GM23338 (cell line): ENCODE measurements around the gene SNCB. TPM values are rescaled to one million over a fixed set of nuclear protein-coding genes. Genes with fewer than 3 reads are reported as not detected.

Experiments
- CREB1 ChIP-seq: fragments of 250-450 bp; sonication (Bioruptor Pico); IDR thresholded peaks from 2 replicates; pipeline ENCODE4 v1.5.0; 2020; ENCODE audit warnings: low read depth, mild to moderate bottlenecking, moderate library complexity
- EZH2 ChIP-seq: fragments of 200-600 bp; sonication (generic); IDR thresholded peaks from one replicate; pipeline ENCODE4 v1.8.0; 2017; ENCODE audit warnings: antibody characterized with exemption, mild to moderate bottlenecking, low read depth; ENCODE audit not compliant: unreplicated experiment
- EZH2phosphoT487 ChIP-seq: fragments of 200-600 bp; sonication (generic); IDR thresholded peaks from one replicate; pipeline ENCODE4 v1.8.1; 2018; ENCODE audit warnings: antibody characterized with exemption; ENCODE audit not compliant: unreplicated experiment
- NANOG ChIP-seq: IDR thresholded peaks from 2 replicates; pipeline ENCODE4 v1.6.1; 2016; ENCODE audit warnings: antibody characterized with exemption, borderline replicate concordance
- POLR2AphosphoS5 ChIP-seq: IDR thresholded peaks from 2 replicates; pipeline ENCODE4 v1.6.1; 2016; ENCODE audit warnings: antibody characterized with exemption, low read depth
- STAT1 ChIP-seq: IDR thresholded peaks from one replicate; pipeline ENCODE4 v1.6.1; 2016; ENCODE audit warnings: antibody characterized with exemption; ENCODE audit not compliant: unreplicated experiment
- ZNF114 ChIP-seq: fragments of 250-450 bp; sonication (Bioruptor Pico); IDR thresholded peaks from 2 replicates; pipeline ENCODE4 v1.5.0; 2020; ENCODE audit warnings: mild to moderate bottlenecking, moderate library complexity
- ZNF331 ChIP-seq: fragments of 250-450 bp; sonication (Bioruptor Pico); IDR thresholded peaks from 2 replicates; pipeline ENCODE4 v1.5.0; 2020; ENCODE audit warnings: low read depth, mild to moderate bottlenecking, moderate library complexity
- polyA plus RNA-seq: library from polyadenylated mRNA; unstranded; fragments of >200 nt; fragmentation: Nextera tagmentation; extraction: Ambion mirVana; gene quantifications from 2 replicates; pipeline ENCODE4 v1.2.1, GENCODE V29; 2016
- total RNA-seq: library from RNA; depleted of rRNA; stranded (reverse); fragments of >200 nt; shearing (Covaris generic); gene quantifications from 2 replicates; pipeline ENCODE4 v1.2.3, GENCODE V29; 2014
- TF ChIP-seq, protein P1 (sequence below): fragments of 250-450 bp; sonication (Bioruptor Pico); IDR thresholded peaks from 2 replicates; pipeline ENCODE4 v1.5.0; 2020; ENCODE audit warnings: mild to moderate bottlenecking, moderate library complexity
- TF ChIP-seq, protein P2 (sequence below): IDR thresholded peaks from one replicate; pipeline ENCODE4 v1.6.1; 2018; ENCODE audit warnings: antibody characterized with exemption; ENCODE audit not compliant: unreplicated experiment

Gene SNCB
- total and polyA plus RNA-seq, 2 experiments from 2014 or later = 3.6 to 13.5 TPM

DNA sequence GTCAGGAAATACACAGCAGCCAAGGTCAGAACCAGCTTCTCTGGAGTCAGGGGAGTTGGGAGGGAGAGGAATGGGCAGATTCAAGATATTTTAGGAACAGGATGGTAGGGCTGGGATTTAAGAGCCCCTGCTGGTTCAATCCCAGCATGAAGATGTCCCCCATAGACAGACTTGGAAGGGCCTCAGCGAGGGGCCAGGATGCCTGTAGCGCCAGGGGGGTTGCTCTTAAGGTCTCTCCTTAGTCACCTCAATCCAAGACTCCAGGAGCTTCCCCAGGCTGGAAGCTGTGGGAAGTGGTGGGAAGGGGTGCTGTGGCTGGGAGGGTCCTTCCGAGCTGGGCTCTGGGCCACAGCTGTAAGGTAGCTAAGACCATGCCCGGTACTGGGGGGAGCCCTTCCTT, 8.9 kb upstream of the SNCB start (continued):
- TF ChIP-seq, protein P1, sequence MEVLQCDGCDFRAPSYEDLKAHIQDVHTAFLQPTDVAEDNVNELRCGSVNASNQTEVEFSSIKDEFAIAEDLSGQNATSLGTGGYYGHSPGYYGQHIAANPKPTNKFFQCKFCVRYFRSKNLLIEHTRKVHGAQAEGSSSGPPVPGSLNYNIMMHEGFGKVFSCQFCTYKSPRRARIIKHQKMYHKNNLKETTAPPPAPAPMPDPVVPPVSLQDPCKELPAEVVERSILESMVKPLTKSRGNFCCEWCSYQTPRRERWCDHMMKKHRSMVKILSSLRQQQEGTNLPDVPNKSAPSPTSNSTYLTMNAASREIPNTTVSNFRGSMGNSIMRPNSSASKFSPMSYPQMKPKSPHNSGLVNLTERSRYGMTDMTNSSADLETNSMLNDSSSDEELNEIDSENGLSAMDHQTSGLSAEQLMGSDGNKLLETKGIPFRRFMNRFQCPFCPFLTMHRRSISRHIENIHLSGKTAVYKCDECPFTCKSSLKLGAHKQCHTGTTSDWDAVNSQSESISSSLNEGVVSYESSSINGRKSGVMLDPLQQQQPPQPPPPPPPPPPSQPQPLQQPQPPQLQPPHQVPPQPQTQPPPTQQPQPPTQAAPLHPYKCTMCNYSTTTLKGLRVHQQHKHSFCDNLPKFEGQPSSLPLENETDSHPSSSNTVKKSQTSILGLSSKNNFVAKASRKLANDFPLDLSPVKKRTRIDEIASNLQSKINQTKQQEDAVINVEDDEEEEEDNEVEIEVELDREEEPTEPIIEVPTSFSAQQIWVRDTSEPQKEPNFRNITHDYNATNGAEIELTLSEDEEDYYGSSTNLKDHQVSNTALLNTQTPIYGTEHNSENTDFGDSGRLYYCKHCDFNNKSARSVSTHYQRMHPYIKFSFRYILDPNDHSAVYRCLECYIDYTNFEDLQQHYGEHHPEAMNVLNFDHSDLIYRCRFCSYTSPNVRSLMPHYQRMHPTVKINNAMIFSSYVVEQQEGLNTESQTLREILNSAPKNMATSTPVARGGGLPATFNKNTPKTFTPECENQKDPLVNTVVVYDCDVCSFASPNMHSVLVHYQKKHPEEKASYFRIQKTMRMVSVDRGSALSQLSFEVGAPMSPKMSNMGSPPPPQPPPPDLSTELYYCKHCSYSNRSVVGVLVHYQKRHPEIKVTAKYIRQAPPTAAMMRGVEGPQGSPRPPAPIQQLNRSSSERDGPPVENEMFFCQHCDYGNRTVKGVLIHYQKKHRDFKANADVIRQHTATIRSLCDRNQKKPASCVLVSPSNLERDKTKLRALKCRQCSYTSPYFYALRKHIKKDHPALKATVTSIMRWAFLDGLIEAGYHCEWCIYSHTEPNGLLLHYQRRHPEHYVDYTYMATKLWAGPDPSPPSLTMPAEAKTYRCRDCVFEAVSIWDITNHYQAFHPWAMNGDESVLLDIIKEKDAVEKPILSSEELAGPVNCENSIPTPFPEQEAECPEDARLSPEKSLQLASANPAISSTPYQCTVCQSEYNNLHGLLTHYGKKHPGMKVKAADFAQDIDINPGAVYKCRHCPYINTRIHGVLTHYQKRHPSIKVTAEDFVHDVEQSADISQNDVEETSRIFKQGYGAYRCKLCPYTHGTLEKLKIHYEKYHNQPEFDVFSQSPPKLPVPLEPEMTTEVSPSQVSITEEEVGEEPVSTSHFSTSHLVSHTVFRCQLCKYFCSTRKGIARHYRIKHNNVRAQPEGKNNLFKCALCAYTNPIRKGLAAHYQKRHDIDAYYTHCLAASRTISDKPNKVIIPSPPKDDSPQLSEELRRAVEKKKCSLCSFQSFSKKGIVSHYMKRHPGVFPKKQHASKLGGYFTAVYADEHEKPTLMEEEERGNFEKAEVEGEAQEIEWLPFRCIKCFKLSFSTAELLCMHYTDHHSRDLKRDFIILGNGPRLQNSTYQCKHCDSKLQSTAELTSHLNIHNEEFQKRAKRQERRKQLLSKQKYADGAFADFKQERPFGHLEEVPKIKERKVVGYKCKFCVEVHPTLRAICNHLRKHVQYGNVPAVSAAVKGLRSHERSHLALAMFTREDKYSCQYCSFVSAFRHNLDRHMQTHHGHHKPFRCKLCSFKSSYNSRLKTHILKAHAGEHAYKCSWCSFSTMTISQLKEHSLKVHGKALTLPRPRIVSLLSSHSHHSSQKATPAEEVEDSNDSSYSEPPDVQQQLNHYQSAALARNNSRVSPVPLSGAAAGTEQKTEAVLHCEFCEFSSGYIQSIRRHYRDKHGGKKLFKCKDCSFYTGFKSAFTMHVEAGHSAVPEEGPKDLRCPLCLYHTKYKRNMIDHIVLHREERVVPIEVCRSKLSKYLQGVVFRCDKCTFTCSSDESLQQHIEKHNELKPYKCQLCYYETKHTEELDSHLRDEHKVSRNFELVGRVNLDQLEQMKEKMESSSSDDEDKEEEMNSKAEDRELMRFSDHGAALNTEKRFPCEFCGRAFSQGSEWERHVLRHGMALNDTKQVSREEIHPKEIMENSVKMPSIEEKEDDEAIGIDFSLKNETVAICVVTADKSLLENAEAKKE (CRISPR knock-in tag) = no peak
- TF ChIP-seq ZNF331 (CRISPR knock-in tag) (no peak), POLR2AphosphoS5 (no peak), NANOG (no peak), EZH2 (no peak), ZNF114 (no peak), CREB1 (CRISPR knock-in tag) (no peak), EZH2phosphoT487 (no peak), STAT1 (no peak)
- TF ChIP-seq, protein P2, sequence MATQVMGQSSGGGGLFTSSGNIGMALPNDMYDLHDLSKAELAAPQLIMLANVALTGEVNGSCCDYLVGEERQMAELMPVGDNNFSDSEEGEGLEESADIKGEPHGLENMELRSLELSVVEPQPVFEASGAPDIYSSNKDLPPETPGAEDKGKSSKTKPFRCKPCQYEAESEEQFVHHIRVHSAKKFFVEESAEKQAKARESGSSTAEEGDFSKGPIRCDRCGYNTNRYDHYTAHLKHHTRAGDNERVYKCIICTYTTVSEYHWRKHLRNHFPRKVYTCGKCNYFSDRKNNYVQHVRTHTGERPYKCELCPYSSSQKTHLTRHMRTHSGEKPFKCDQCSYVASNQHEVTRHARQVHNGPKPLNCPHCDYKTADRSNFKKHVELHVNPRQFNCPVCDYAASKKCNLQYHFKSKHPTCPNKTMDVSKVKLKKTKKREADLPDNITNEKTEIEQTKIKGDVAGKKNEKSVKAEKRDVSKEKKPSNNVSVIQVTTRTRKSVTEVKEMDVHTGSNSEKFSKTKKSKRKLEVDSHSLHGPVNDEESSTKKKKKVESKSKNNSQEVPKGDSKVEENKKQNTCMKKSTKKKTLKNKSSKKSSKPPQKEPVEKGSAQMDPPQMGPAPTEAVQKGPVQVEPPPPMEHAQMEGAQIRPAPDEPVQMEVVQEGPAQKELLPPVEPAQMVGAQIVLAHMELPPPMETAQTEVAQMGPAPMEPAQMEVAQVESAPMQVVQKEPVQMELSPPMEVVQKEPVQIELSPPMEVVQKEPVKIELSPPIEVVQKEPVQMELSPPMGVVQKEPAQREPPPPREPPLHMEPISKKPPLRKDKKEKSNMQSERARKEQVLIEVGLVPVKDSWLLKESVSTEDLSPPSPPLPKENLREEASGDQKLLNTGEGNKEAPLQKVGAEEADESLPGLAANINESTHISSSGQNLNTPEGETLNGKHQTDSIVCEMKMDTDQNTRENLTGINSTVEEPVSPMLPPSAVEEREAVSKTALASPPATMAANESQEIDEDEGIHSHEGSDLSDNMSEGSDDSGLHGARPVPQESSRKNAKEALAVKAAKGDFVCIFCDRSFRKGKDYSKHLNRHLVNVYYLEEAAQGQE = no peak
